Mucosa of rectum (tissue), 2 donors: ENCODE data around the gene EFHC1.
"Not testable (repeated sequence)": the region's sequence is repeated elsewhere in the genome, so short reads cannot be mapped to it uniquely, and the experiment has no call there.

ENCODE experiments used
- H3K27ac ChIP-seq, 2 donors: one replicate each; pipeline ENCODE4 v1.7.0; 2013; ENCODE audit warnings: inconsistent platforms in 2 of 2, low read depth in 2 of 2, low read length in 2 of 2
- H3K27me3 ChIP-seq, 2 donors: one replicate each; pipeline ENCODE4 v1.7.0; 2013; ENCODE audit warnings: low read length in 2 of 2; ENCODE audit not compliant: control insufficient read depth in 2 of 2, insufficient read depth in 2 of 2
- H3K36me3 ChIP-seq, 2 donors: one replicate each; pipeline ENCODE4 v1.7.0; 2013; ENCODE audit warnings: low read length in 2 of 2; ENCODE audit not compliant: control insufficient read depth in 2 of 2, insufficient read depth in 2 of 2
- H3K4me1 ChIP-seq, 2 donors: one replicate each; pipeline ENCODE4 v1.7.0; 2013; ENCODE audit warnings: low read length in 2 of 2, mild to moderate bottlenecking in 1 of 2; ENCODE audit not compliant: control insufficient read depth in 2 of 2, insufficient read depth in 2 of 2
- H3K4me3 ChIP-seq, 2 donors: one replicate each; pipeline ENCODE4 v1.7.0; 2013; ENCODE audit warnings: low read length in 2 of 2
- H3K9ac ChIP-seq, 2 donors: one replicate each; pipeline ENCODE4 v1.7.0; 2013; ENCODE audit warnings: low read length in 2 of 2, low read depth in 1 of 2, mild to moderate bottlenecking in 1 of 2
- H3K9me3 ChIP-seq, 2 donors: one replicate each; pipeline ENCODE4 v1.7.0; 2013; ENCODE audit warnings: low read length in 2 of 2; ENCODE audit not compliant: control insufficient read depth in 2 of 2
- donor health status: healthy.
- donor health status: Normal muscosa, but diverticular disease.

The EFHC1 gene

GRCh38 chr6:52424513-52424912, 4.4 kb downstream of the EFHC1 start:
- Histone ChIP-seq H3K27me3 (no peaks in the 10 kb centered on the region), H3K4me3 (no peak overlapping the region), H3K36me3 (no peaks in the 10 kb centered on the region), H3K27ac (no peak overlapping the region), H3K4me1 (peaks cover 10 to 12% of the 10 kb centered on the region in 2 donors), H3K9ac (no peak overlapping the region), H3K9me3 (no peaks in the 10 kb centered on the region)

GRCh38 chr6:52426667-52427066, 6.5 kb downstream of the EFHC1 start:
- no peak overlapping the region for H3K27ac ChIP-seq
- H3K9ac ChIP-seq, result no peak overlapping the region
- no peaks in the 10 kb centered on the region for H3K4me1 ChIP-seq
- no peak overlapping the region for H3K4me3 ChIP-seq
- H3K36me3 ChIP-seq, result no peaks in the 10 kb centered on the region
- H3K9me3 ChIP-seq, result no peaks in the 10 kb centered on the region
- no peaks in the 10 kb centered on the region for H3K27me3 ChIP-seq

- not testable (repeated sequence) for H3K27me3 ChIP-seq, H3K27ac ChIP-seq, H3K9me3 ChIP-seq, H3K4me1 ChIP-seq, H3K4me3 ChIP-seq, H3K36me3 ChIP-seq, H3K9ac ChIP-seq
Measured at GRCh38 chr6:52433294-52433693, 13.2 kb downstream of the EFHC1 start.

- H3K36me3 ChIP-seq, result no peaks in the 10 kb centered on the region
- H3K27me3 ChIP-seq, result no peaks in the 10 kb centered on the region
- no peaks in the 10 kb centered on the region for H3K9me3 ChIP-seq
- no peak overlapping the region for H3K9ac ChIP-seq
- no peak overlapping the region for H3K4me3 ChIP-seq
- H3K27ac ChIP-seq, result no peak overlapping the region
- H3K4me1 ChIP-seq, result no peaks in the 10 kb centered on the region
Measured at GRCh38 chr6:52435345-52435744, 15.2 kb downstream of the EFHC1 start.

GRCh38 chr6:52438926-52439325, 18.8 kb downstream of the EFHC1 start:
- Histone ChIP-seq H3K27ac (no peak overlapping the region), H3K36me3 (no peaks in the 10 kb centered on the region), H3K4me1 (no peaks in the 10 kb centered on the region), H3K9me3 (no peaks in the 10 kb centered on the region), H3K9ac (no peak overlapping the region), H3K4me3 (no peak overlapping the region), H3K27me3 (no peaks in the 10 kb centered on the region)

- Histone ChIP-seq H3K9ac (no peak overlapping the region), H3K4me3 (no peak overlapping the region), H3K27ac (no peak overlapping the region), H3K4me1 (no peaks in the 10 kb centered on the region), H3K9me3 (no peaks in the 10 kb centered on the region), H3K27me3 (no peaks in the 10 kb centered on the region), H3K36me3 (no peaks in the 10 kb centered on the region)
Measured at GRCh38 chr6:52454556-52454955, 34.4 kb downstream of the EFHC1 start.

GRCh38 chr6:52457096-52457495, 37.0 kb downstream of the EFHC1 start:
- Histone ChIP-seq H3K4me3 (no peak overlapping the region), H3K9me3 (no peaks in the 10 kb centered on the region), H3K9ac (no peak overlapping the region), H3K36me3 (no peaks in the 10 kb centered on the region), H3K27me3 (no peaks in the 10 kb centered on the region), H3K4me1 (no peaks in the 10 kb centered on the region), H3K27ac (no peak overlapping the region)

- H3K36me3 ChIP-seq, H3K9me3 ChIP-seq, H3K9ac ChIP-seq, H3K27ac ChIP-seq, H3K4me3 ChIP-seq, H3K4me1 ChIP-seq, H3K27me3 ChIP-seq: not testable (repeated sequence)
Measured at GRCh38 chr6:52461194-52461593, 41.1 kb downstream of the EFHC1 start.

GRCh38 chr6:52474173-52474572, 54.0 kb downstream of the EFHC1 start:
- no peak overlapping the region for H3K9ac ChIP-seq
- H3K36me3 ChIP-seq, result no peaks in the 10 kb centered on the region
- H3K27me3 ChIP-seq, result no peaks in the 10 kb centered on the region
- H3K4me1 ChIP-seq, result no peaks in the 10 kb centered on the region
- no peak overlapping the region for H3K27ac ChIP-seq
- H3K9me3 ChIP-seq, result no peaks in the 10 kb centered on the region
- no peak overlapping the region for H3K4me3 ChIP-seq

GRCh38 chr6:52475307-52475706, 55.2 kb downstream of the EFHC1 start:
- Histone ChIP-seq H3K27ac (no peak overlapping the region), H3K27me3 (no peaks in the 10 kb centered on the region), H3K9ac (no peak overlapping the region), H3K4me1 (no peaks in the 10 kb centered on the region), H3K9me3 (no peaks in the 10 kb centered on the region), H3K36me3 (no peaks in the 10 kb centered on the region), H3K4me3 (no peak overlapping the region)
